Urinary bladder (tissue), 4 donors: ENCODE results near the gene NOPCHAP1. TPM values are rescaled to one million over a fixed set of nuclear protein-coding genes. Genes with fewer than 3 reads are reported as not detected.
"Not testable (repeated sequence)": the region's sequence is repeated elsewhere in the genome, so short reads cannot be mapped to it uniquely, and the experiment has no call there.

Experiments used
- DNase-seq: peaks from one replicate; pipeline ENCODE4 v3.0.0-alpha.2; 2015; ENCODE audit errors: extremely low spot score
- H3K27ac ChIP-seq: one replicate; pipeline ENCODE4 v1.5.1; 2013; ENCODE audit warnings: low read depth, mild to moderate bottlenecking, moderate library complexity
- H3K36me3 ChIP-seq: one replicate; pipeline ENCODE4 v1.6.1; 2013; ENCODE audit warnings: mild to moderate bottlenecking, moderate library complexity; ENCODE audit not compliant: insufficient read depth
- H3K4me1 ChIP-seq: one replicate; pipeline ENCODE4 v1.6.1; 2013; ENCODE audit warnings: mild to moderate bottlenecking, moderate library complexity; ENCODE audit not compliant: insufficient read depth
- H3K4me3 ChIP-seq: one replicate; pipeline ENCODE4 v1.5.1; 2013; ENCODE audit warnings: low read depth, low read length
- WGBS: extraction: QIAGEN DNeasy Blood & Tissue Kit; methylation state at CpG from one replicate; pipeline ENCODE4 v1.1.7; 2013; 5-methylcytosine and 5-hydroxymethylcytosine counted together
- polyA plus RNA-seq: library from polyadenylated mRNA; stranded (reverse); fragments of 200-250 nt; gene quantifications from one replicate; pipeline ENCODE4 v1.2.3, GENCODE V29; 2013
- total RNA-seq: library from RNA; depleted of rRNA; stranded (reverse); fragments of >200 nt; gene quantifications from one replicate; pipeline ENCODE4 v1.2.3, GENCODE V29; 2014
- donor health status: healthy with polysubstance abuse.
- donor health status: healthy.

NOPCHAP1 gene, protein sequence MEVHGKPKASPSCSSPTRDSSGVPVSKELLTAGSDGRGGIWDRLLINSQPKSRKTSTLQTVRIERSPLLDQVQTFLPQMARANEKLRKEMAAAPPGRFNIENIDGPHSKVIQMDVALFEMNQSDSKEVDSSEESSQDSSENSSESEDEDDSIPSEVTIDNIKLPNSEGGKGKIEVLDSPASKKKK
- total RNA-seq, result 7.2 TPM
- polyA plus RNA-seq, result 6.1 TPM

GRCh38 chr12:104986022-104986941 is at the start of gene NOPCHAP1:
NOPCHAP1 (plus strand) TSS chr12:104986316; CDS start chr12:104986353, 37 bp downstream.
- Histone ChIP-seq H3K27ac (peak within 1 kb of the TSS; percentile 73), H3K4me1 (peaks cover 3% of the 10 kb centered on the region), H3K36me3 (no peaks in the 10 kb centered on the region), H3K4me3 (peak within 1 kb of the TSS; percentile 96)
- DNase-seq, result peak; percentile 89
- WGBS, result under 1% methylated on average over 59 of the region's 59 CpGs

DNA sequence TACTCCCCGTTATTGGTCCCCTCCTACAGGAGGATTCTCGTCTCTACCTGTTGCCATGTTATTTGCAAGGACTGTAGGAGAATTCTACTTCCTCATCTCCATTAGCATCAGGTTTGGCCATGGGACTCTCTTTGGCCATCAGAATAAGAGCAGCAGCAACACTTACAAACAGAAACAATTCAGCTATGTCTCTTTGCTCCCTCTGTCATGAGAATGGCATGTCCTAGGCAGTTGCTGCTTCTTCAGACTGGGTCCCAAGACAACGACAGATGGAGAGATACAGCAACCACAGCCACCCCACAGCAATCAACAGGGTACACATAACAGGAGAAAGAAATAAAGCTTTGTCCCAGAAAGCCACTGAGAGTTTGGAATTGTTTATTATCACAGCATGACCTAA is 47.7 kb upstream of the NOPCHAP1 start:
- Histone ChIP-seq H3K36me3 (peaks cover 2% of the 10 kb centered on the region), H3K4me1 (no peaks in the 10 kb centered on the region), H3K4me3 (no peak overlapping the region), H3K27ac (no peak overlapping the region)
- WGBS, result 53% methylated on average over 3 of the region's 3 CpGs
- DNase-seq, result no peak

- no peak overlapping the region for H3K27ac ChIP-seq
- no peak for DNase-seq
- WGBS, result 87% methylated on average over 2 of the region's 2 CpGs
- H3K4me1 ChIP-seq, result no peaks in the 10 kb centered on the region
- H3K4me3 ChIP-seq, result no peak overlapping the region
- peaks cover 2% of the 10 kb centered on the region for H3K36me3 ChIP-seq
Measured at GRCh38 chr12:104939089-104939488, 47.0 kb upstream of the NOPCHAP1 start.

GRCh38 chr12:104941454-104941853 is 44.7 kb upstream of the NOPCHAP1 start:
- no peak for DNase-seq
- H3K27ac ChIP-seq, result no peak overlapping the region
- no peak overlapping the region for H3K4me3 ChIP-seq
- H3K36me3 ChIP-seq, result no peaks in the 10 kb centered on the region
- 78% methylated on average over 3 of the region's 3 CpGs for WGBS
- no peaks in the 10 kb centered on the region for H3K4me1 ChIP-seq

DNA sequence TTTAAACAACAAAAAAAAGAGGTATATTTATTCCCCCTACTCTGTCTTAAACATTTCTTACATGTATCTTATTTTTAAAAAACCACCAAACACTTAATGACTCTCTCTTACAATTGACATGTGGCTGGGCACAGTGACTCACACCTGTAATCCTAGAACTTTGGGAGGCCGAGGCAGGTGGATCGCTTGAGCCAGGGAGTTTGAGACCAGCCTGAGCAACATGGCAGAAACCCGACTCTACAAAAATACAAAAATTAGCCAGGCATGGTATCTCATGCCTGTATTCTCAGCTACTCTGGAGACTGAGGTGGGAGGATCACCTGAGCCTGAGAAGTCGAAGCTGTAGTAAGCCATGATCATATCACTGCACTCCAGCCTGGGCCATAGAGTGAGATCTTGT is 44.0 kb upstream of the NOPCHAP1 start:
- no peak for DNase-seq
- H3K4me1 ChIP-seq, result no peaks in the 10 kb centered on the region
- 94% methylated on average over 4 of the region's 4 CpGs for WGBS
- H3K4me3 ChIP-seq, result no peak overlapping the region
- H3K36me3 ChIP-seq, result no peaks in the 10 kb centered on the region
- no peak overlapping the region for H3K27ac ChIP-seq

- H3K27ac ChIP-seq, DNase-seq, H3K4me3 ChIP-seq, H3K4me1 ChIP-seq, H3K36me3 ChIP-seq: not testable (repeated sequence)
- 92% methylated on average over 8 of the region's 8 CpGs for WGBS
Measured at GRCh38 chr12:104943401-104943800, 42.7 kb upstream of the NOPCHAP1 start.

DNA sequence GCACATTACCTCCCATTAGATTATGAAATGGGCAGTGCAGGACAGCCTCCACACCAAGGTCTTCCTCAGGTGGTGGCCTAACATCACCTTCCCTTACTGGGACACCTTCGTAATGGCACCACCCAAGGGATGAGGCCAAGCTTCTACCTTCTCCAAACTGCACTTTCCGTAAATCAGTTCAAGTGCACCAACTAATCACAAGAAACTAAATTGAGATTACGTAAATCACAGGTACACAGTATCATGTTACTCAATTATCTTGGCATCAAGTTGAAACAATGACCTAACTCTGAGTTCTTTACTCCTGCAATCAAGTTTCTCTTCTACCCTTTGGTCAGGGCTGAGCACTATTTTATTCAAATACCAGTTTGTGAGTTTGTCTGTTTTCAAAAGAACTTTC is 41.9 kb upstream of the NOPCHAP1 start:
- H3K36me3 ChIP-seq, result no peaks in the 10 kb centered on the region
- H3K4me1 ChIP-seq, result no peaks in the 10 kb centered on the region
- no peak overlapping the region for H3K4me3 ChIP-seq
- no peak overlapping the region for H3K27ac ChIP-seq
- no peak for DNase-seq
- 98% methylated on average over 3 of the region's 3 CpGs for WGBS

- H3K27ac ChIP-seq, H3K36me3 ChIP-seq, DNase-seq, H3K4me1 ChIP-seq, H3K4me3 ChIP-seq: not testable (repeated sequence)
- 92% methylated on average over 4 of the region's 4 CpGs for WGBS
Measured at GRCh38 chr12:104948716-104949115, 37.4 kb upstream of the NOPCHAP1 start.

DNA sequence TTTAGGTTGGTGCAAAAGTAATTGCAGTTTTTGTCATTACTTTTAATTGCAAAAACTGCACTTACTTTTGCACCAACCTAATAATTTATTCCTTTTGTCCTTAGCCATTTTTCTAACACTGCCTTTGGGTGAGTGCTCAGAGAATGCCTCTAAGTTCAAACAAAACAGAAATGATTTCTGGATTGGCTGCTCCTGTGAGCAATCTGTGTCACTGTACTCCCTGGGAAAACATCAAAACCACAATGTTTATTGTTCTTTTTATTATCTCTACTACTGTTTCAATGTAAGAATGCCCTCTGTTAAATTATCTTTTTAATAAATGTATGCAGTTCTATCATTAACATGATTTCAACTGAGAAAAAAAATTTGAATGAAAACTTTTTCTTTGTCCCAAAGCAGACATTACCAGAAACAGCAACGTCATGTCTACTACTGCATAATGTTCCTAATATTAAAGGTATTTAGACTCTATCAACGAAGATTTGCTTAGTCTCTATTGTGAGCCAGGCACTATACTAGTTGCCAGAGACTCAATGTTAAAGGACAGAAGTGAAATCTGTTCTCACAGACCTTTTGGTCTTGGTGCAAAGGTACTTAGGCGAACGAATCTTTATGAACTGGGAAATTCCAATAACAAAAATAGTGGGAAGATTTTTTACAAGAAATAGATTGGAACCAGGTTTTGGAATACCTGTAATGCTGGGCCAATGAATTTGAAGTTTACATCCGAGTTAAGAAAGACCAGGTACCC is 34.2 kb upstream of the NOPCHAP1 start:
- no peak for DNase-seq
- Histone ChIP-seq H3K4me3 (no peak overlapping the region), H3K36me3 (no peaks in the 10 kb centered on the region), H3K4me1 (no peaks in the 10 kb centered on the region), H3K27ac (no peak overlapping the region)
- 86% methylated on average over 5 of the region's 5 CpGs for WGBS

DNA sequence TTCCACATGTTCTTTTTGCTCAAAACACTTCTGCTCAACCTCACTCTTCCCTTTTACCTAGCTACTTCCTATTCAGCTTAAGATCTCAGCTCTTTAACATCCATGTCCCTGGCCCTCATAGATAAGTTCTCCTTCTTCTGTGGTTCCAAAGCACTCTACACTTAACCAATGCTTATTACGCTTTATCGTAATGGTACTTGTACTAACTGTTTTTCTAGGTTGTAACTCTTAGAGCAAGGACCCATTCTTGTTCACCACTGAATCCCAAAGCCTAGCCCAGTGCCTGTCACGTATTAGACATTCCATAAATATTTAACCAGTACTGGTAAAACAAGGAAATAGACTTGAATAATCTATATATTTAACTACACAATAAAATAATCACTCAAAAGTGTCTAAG is 33.3 kb upstream of the NOPCHAP1 start:
- Histone ChIP-seq H3K36me3 (no peaks in the 10 kb centered on the region), H3K4me3 (no peak overlapping the region), H3K27ac (no peak overlapping the region), H3K4me1 (no peaks in the 10 kb centered on the region)
- WGBS, result 88% methylated on average over 3 of the region's 3 CpGs
- DNase-seq, result no peak

DNA sequence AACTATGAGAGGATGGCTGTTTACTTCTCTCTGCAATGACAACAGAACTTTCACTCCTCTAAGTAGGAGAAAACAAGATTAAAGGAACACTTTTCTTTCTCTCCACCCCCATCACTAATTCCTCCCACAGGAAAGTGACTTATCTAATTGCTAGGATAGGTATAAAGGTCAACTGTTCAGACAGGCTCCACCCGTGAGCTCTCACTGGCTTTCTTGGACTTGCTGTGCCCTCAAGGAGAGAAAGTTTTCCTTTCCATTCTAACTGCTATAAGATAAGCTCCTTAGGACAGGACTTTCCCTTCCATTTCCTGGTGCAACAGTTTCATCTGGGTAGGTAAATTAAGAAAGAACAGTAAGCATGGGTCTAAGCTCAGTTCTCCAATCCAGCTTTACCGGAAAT is 32.8 kb upstream of the NOPCHAP1 start:
- WGBS, result 86% methylated on average over 2 of the region's 2 CpGs
- no peak overlapping the region for H3K27ac ChIP-seq
- H3K36me3 ChIP-seq, result no peaks in the 10 kb centered on the region
- H3K4me1 ChIP-seq, result no peaks in the 10 kb centered on the region
- no peak for DNase-seq
- H3K4me3 ChIP-seq, result no peak overlapping the region

- no peak overlapping the region for H3K4me3 ChIP-seq
- 94% methylated on average over 2 of the region's 2 CpGs for WGBS
- no peak for DNase-seq
Measured at GRCh38 chr12:104955703-104956102, 30.4 kb upstream of the NOPCHAP1 start.

DNA sequence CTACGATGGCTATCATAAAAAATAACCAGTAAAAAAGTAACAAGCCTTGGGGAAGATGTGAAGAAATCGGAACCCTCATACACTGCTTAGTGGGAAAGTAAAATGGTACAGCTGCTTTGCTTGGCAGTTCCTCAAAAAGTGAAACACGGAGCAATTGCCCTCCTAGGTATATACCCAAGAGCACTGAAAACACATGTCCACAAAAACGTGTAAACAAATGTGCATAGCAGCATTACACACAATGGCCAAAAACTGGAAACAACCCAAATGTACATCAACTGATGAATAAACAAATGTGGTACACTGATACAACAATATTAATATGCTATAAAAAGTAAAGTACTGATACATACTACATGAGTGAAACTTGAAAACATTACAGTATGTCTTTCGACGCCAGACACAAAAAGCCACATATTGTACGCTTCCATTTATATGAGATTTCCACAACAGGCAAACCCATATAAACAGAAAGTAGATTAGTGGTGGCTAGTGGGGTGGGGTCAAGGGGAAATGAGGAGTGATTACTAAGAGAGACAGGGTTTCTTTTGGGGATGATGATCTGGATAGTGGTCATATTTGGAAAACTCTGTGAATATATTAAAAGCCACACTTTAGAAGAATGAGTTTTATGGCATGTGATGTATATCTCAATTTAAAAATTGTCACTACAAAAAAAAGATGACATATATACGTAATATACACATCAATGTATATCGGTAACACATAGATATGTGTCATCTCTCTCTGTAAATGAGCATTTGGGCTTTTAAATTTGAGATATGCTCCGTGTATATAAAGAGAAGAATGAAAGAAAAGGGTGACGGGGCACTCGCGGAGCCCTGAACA is 29.0 kb upstream of the NOPCHAP1 start:
- WGBS, result 26% methylated on average over 13 of the region's 13 CpGs
- no peak for DNase-seq
- Histone ChIP-seq H3K36me3 (no peaks in the 10 kb centered on the region), H3K4me1 (peaks cover 2% of the 10 kb centered on the region), H3K4me3 (peak overlapping the region; percentile 50), H3K27ac (no peak overlapping the region)

More at GRCh38 chr12:104955703-104956102, 30.4 kb upstream of the NOPCHAP1 start:
- Histone ChIP-seq H3K4me1 (peaks cover 2% of the 10 kb centered on the region), H3K27ac (no peak overlapping the region), H3K36me3 (no peaks in the 10 kb centered on the region)
